K562 (cell line): ENCODE data around the gene MTTP. TPM values are rescaled to one million over a fixed set of nuclear protein-coding genes. Genes with fewer than 3 reads are reported as not detected.

Source experiments
- ATAC-seq: fragments of 200-7000 bp; cut with Tn5 transposase; 3 replicates; pipeline ENCODE4 v1.9.1; 2020; ENCODE audit warnings: moderate library complexity
- BruUV-seq: library from RNA; stranded (reverse); fragments of 400-500 nt; replicated peaks from 2 replicates; lab custom pipeline; 2021; lab: Mats Ljungman, UMichigan
- CTCF ChIA-PET: fragments of 300-600 bp; formaldehyde crosslinking; extraction: SDS; loops from one replicate; lab custom pipeline; 2021; ENCODE audit warnings: low intra/inter-chr PET ratio; lab: Yijun Ruan, JAX
- POLR2A ChIA-PET: fragments of 300-600, 350-650 bp; sonication (Branson Sonifier 250); formaldehyde crosslinking; extraction: SDS; loops from one replicate; lab custom pipeline; 2021; ENCODE audit warnings: antibody characterized with exemption, inconsistent platforms; lab: Yijun Ruan, JAX
- DNase-seq, 4 experiments: peaks; one replicate each; pipeline versions ENCODE4 v3.0.0 to v3.0.0-alpha.2; 2011 to 2018; ENCODE audit warnings: low spot score in 3 of 4, mixed read lengths in 3 of 4; ENCODE audit errors: extremely low read depth in 1 of 4
- FAIRE-seq: peaks from 2 replicates; lab custom pipeline; 2011; peaks lifted over from hg19 to GRCh38; lab: Jason Lieb, UNC
- H2AFZ ChIP-seq: 2 replicates; pipeline ENCODE4 v1.6.0; 2011; ENCODE audit warnings: low read depth, low read length, control low read depth, inconsistent platforms
- H3K27ac ChIP-seq: fragments of 200-600 bp; 3 replicates; pipeline ENCODE4 v1.8.0; 2011; ENCODE audit warnings: low read depth, mild to moderate bottlenecking, control low read depth, inconsistent platforms, low read length, moderate library complexity, mixed read lengths; ENCODE audit errors: extremely low read depth
- H3K27me3 ChIP-seq, 2 experiments: fragments of 300-600 bp in 1 of 2; 2 replicates in 1 of 2; 3 replicates in 1 of 2; pipeline versions ENCODE4 v1.6.0 to v1.8.0; 2011; ENCODE audit warnings: inconsistent platforms in 2 of 2, low read length in 2 of 2, mild to moderate bottlenecking in 1 of 2, mixed read lengths in 1 of 2, moderate library complexity in 1 of 2; ENCODE audit not compliant: control insufficient read depth in 2 of 2, insufficient read depth in 2 of 2
- H3K36me3 ChIP-seq: fragments of 300-600 bp; 3 replicates; pipeline ENCODE4 v1.8.0; 2011; ENCODE audit warnings: mild to moderate bottlenecking, low read length, inconsistent platforms; ENCODE audit not compliant: control insufficient read depth, insufficient read depth
- H3K4me1 ChIP-seq, 2 experiments: fragments of 200-600 bp in 1 of 2; replicated peaks in 1 of 2; 2 replicates in 1 of 2; 3 replicates in 1 of 2; pipeline versions ENCODE4 v1.5.1 to v1.8.0; 2011; ENCODE audit warnings: inconsistent platforms in 2 of 2, low read length in 2 of 2, mild to moderate bottlenecking in 1 of 2, mixed read lengths in 1 of 2, moderate library complexity in 1 of 2; ENCODE audit not compliant: control insufficient read depth in 2 of 2, insufficient read depth in 2 of 2
- H3K4me2 ChIP-seq: 2 replicates; pipeline ENCODE4 v1.6.1; 2011; ENCODE audit warnings: low read length, control low read depth, inconsistent platforms, mixed read lengths; ENCODE audit not compliant: insufficient read depth
- H3K4me3 ChIP-seq: fragments of 200-600 bp; sonication (generic), shearing (Covaris generic); 2 replicates; pipeline ENCODE4 v1.5.1; 2016; ENCODE audit warnings: control low read depth, inconsistent platforms
- H3K79me2 ChIP-seq: fragments of 200-600 bp; 3 replicates; pipeline ENCODE4 v1.8.0; 2011; ENCODE audit warnings: low read length, inconsistent platforms; ENCODE audit not compliant: control insufficient read depth, insufficient read depth
- H3K9ac ChIP-seq, 2 experiments: 2 replicates each; pipeline versions ENCODE4 v1.6.0 to v1.6.1; 2011; ENCODE audit warnings: low read depth in 2 of 2, low read length in 2 of 2, control low read depth in 1 of 2, inconsistent platforms in 1 of 2, mild to moderate bottlenecking in 1 of 2, mixed read lengths in 1 of 2; ENCODE audit not compliant: insufficient read depth in 1 of 2
- H3K9me1 ChIP-seq: one replicate; pipeline ENCODE4 v1.6.0; 2011; ENCODE audit warnings: inconsistent platforms, mild to moderate bottlenecking, low read length, moderate library complexity; ENCODE audit not compliant: control insufficient read depth, insufficient read depth
- H3K9me3 ChIP-seq: replicated peaks from 2 replicates; pipeline ENCODE4 v1.5.1; 2011; ENCODE audit warnings: low read depth, low read length, inconsistent platforms; ENCODE audit not compliant: control insufficient read depth, insufficient read depth
- H4K20me1 ChIP-seq: replicated peaks from 2 replicates; pipeline ENCODE4 v1.6.1; 2011; ENCODE audit warnings: low read length, inconsistent platforms, mixed read lengths; ENCODE audit not compliant: control insufficient read depth, insufficient read depth
- BHLHE40 ChIP-seq: IDR thresholded peaks from 2 replicates; pipeline ENCODE4 v1.6.1; 2011; ENCODE audit warnings: low read length, improper control_type of control experiment
- MTA1 ChIP-seq: fragments of 450-650 bp; IDR thresholded peaks from 2 replicates; pipeline ENCODE4 v1.6.1; 2017; ENCODE audit warnings: borderline replicate concordance
- RBM34 ChIP-seq: fragments of 200-400 bp; formaldehyde crosslinking; IDR thresholded peaks from 2 replicates; pipeline ENCODE4 v1.6.1; 2018; ENCODE audit warnings: low read length, borderline replicate concordance; ENCODE audit not compliant: insufficient read depth
- TAF1 ChIP-seq: IDR thresholded peaks from 2 replicates; pipeline ENCODE4 v1.6.1; 2011; ENCODE audit warnings: mild to moderate bottlenecking, low read length, moderate library complexity; ENCODE audit not compliant: insufficient read depth, control insufficient read depth, severe bottlenecking; ENCODE audit errors: extremely low read depth
- ZNF146 ChIP-seq: IDR thresholded peaks from one replicate; pipeline ENCODE4 v1.6.1; 2018; ENCODE audit warnings: missing compliant biosample characterization; ENCODE audit not compliant: unreplicated experiment
- in situ Hi-C: fragments of 300-500 bp; cut with MboI; formaldehyde crosslinking; loops from 4 replicates; pipeline ENCODE4 v1.15.0; 2018; ENCODE audit warnings: inconsistent platforms, mixed read lengths
- intact Hi-C: fragments of 100-400 bp; cut with micrococcal nuclease; formaldehyde crosslinking; loops from 2 replicates; pipeline ENCODE4 v1.14.2; 2022
- polyA plus RNA-seq, 8 experiments: library from polyadenylated mRNA; depleted of rRNA in 4 of 8; stranded (reverse) in 5 of 8; unstranded in 3 of 8; fragments of >200 nt; fragmentation: Nextera tagmentation in 2 of 8; fragmentation: Illumina TruSeq in 1 of 8; extraction: Ambion mirVana in 2 of 8; extraction: Trizol in 1 of 8; gene quantifications; 2 replicates each; pipeline versions ENCODE4 v1.2.1 to v1.2.3, GENCODE V29; 2011 to 2014; ENCODE audit warnings: inconsistent platforms in 1 of 8, missing spikeins in 1 of 8
- total RNA-seq, 7 experiments: library from RNA; depleted of rRNA in 6 of 7; stranded (reverse); fragments of >200 nt in 6 of 7; fragmentation: Illumina TruSeq in 2 of 7; extraction: Trizol in 2 of 7; gene quantifications; 2 replicates each; pipeline versions ENCODE4 v1.2.1 to v1.2.3, GENCODE V29; 2011 to 2021; ENCODE audit warnings: low replicate concordance in 1 of 7
- TF ChIP-seq, protein P1 (sequence below): sonication (generic); formaldehyde crosslinking; IDR thresholded peaks from 2 replicates; pipeline ENCODE4 v1.8.1; 2023; ENCODE audit warnings: mild to moderate bottlenecking, missing genetic modification reagents

MTTP gene
- total and polyA plus RNA-seq, 9 of the 15 experiments (the other 6 are each of a cell fraction or from before 2014, with no cell fraction given): 0.01 to 0.29 (median 0.04) TPM; not detected in 2

DNA sequence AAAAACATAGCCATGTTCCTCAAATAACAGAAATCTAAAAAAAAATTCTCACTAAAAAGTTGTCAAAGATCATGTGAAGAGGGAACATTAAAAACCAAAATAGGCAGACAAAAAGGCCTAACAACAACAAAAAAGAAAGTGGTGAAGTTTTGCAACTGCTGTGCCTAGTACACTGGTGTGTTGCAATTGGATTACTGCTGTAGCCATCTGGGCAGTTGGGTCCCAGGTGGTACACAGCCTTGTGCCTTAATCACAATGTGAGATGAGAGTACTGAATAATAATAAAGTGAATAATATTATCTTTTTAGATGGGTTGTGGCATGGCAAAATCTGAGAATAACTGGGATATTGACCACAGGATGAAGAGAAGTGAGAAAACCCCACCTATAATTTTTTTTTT, 71.0 kb downstream of the MTTP start:
- in situ Hi-C loops: no loop called here
- no peak for ATAC-seq
- no peaks in the 10 kb centered on the region for H3K36me3 ChIP-seq
- no peak for DNase-seq
- H2AFZ ChIP-seq: no peak overlapping the region
- H3K9me1 ChIP-seq: no peaks in the 10 kb centered on the region
- TF ChIP-seq, protein P1, sequence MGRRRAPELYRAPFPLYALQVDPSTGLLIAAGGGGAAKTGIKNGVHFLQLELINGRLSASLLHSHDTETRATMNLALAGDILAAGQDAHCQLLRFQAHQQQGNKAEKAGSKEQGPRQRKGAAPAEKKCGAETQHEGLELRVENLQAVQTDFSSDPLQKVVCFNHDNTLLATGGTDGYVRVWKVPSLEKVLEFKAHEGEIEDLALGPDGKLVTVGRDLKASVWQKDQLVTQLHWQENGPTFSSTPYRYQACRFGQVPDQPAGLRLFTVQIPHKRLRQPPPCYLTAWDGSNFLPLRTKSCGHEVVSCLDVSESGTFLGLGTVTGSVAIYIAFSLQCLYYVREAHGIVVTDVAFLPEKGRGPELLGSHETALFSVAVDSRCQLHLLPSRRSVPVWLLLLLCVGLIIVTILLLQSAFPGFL (CRISPR knock-in tag): no peak
- TF ChIP-seq BHLHE40: no peak
- no peak for TF ChIP-seq RBM34
- TF ChIP-seq TAF1: no peak
- TF ChIP-seq ZNF146 (CRISPR knock-in tag): no peak
- TF ChIP-seq MTA1: no peak
- peaks cover 3 to 23% of the 10 kb centered on the region in 2 experiments; a peak in 4 of 5 replicates for H3K27me3 ChIP-seq
- H3K4me2 ChIP-seq: no peak overlapping the region
- intact Hi-C loops: no loop called here
- ChIA-PET CTCF (no interaction called here), POLR2A (no interaction called here)
- H4K20me1 ChIP-seq: no peaks in the 10 kb centered on the region
- no peak overlapping the region for H3K4me3 ChIP-seq
- H3K9me3 ChIP-seq: no peaks in the 10 kb centered on the region
- no peak for FAIRE-seq
- H3K9ac ChIP-seq: no peak overlapping the region
- H3K27ac ChIP-seq: no peak overlapping the region
- H3K4me1 ChIP-seq: no peaks in the 10 kb centered on the region
- no peaks in the 10 kb centered on the region for H3K79me2 ChIP-seq
- BruUV-seq: no TSS peak
